PC-3 (cell line): ENCODE results near the gene LIMS1. TPM values are rescaled to one million over a fixed set of nuclear protein-coding genes. Genes with fewer than 3 reads are reported as not detected.
"Not testable (repeated sequence)": the region's sequence is repeated elsewhere in the genome, so short reads cannot be mapped to it uniquely, and the experiment has no call there.

Experiments used
- ATAC-seq: fragments of 200-7000 bp; cut with Tn5 transposase; 2 replicates; pipeline ENCODE4 v1.9.1; 2020; ENCODE audit warnings: mild to moderate bottlenecking, moderate library complexity
- BruUV-seq: library from RNA; stranded (reverse); fragments of 400-500 nt; replicated peaks from 2 replicates; lab custom pipeline; 2021; lab: Mats Ljungman, UMichigan
- CTCF ChIA-PET: fragments of 300-600 bp; sonication (Branson Sonifier 250); formaldehyde crosslinking; loops from one replicate; lab custom pipeline; 2022; ENCODE audit warnings: antibody characterized with exemption; lab: Charles Lee
- POLR2A ChIA-PET: fragments of 300-600 bp; sonication (Branson Sonifier 250); formaldehyde crosslinking; loops from one replicate; lab custom pipeline; 2022; ENCODE audit warnings: antibody characterized with exemption; ENCODE audit not compliant: unreplicated experiment; lab: Charles Lee
- DNase-seq: peaks from one replicate; pipeline ENCODE4 v3.0.0-alpha.2; 2015
- H2AFZ ChIP-seq: fragments of 300-600 bp; sonication (generic); 2 replicates; pipeline ENCODE4 v1.6.0; 2016; ENCODE audit warnings: antibody characterized with exemption, low read length
- H3F3A ChIP-seq: fragments of 300-600 bp; sonication (generic); one replicate; pipeline ENCODE4 v1.6.0; 2017; ENCODE audit warnings: antibody characterized with exemption, low read length, control low read depth, mild to moderate bottlenecking; ENCODE audit not compliant: unreplicated experiment
- H3K27ac ChIP-seq: fragments of 300-600 bp; sonication (generic); 2 replicates; pipeline ENCODE4 v1.5.1; 2016; ENCODE audit warnings: mild to moderate bottlenecking, low read length
- H3K27me3 ChIP-seq: fragments of 300-600 bp; sonication (generic); 2 replicates; pipeline ENCODE4 v1.6.1; 2016; ENCODE audit warnings: low read length, mixed read lengths
- H3K36me3 ChIP-seq: fragments of 300-600 bp; sonication (generic); 2 replicates; pipeline ENCODE4 v1.6.1; 2016; ENCODE audit warnings: low read depth, mixed run types, low read length, mixed read lengths
- H3K4me1 ChIP-seq: fragments of 300-600 bp; sonication (generic); 2 replicates; pipeline ENCODE4 v1.5.1; 2016; ENCODE audit warnings: low read length; ENCODE audit not compliant: insufficient read depth
- H3K4me2 ChIP-seq: fragments of 300-600 bp; sonication (generic); 2 replicates; pipeline ENCODE4 v1.6.0; 2016; ENCODE audit warnings: low read length
- H3K4me3 ChIP-seq: fragments of 300-600 bp; sonication (generic); 2 replicates; pipeline ENCODE4 v1.5.1; 2016; ENCODE audit warnings: mild to moderate bottlenecking, low read length, mixed read lengths
- H3K79me2 ChIP-seq: fragments of 300-600 bp; sonication (generic); 2 replicates; pipeline ENCODE4 v1.6.1; 2017; ENCODE audit warnings: low read length, mixed read lengths
- H3K9ac ChIP-seq: fragments of 300-600 bp; sonication (generic); 2 replicates; pipeline ENCODE4 v1.6.0; 2016; ENCODE audit warnings: mild to moderate bottlenecking, low read length
- H3K9me2 ChIP-seq: fragments of 300-600 bp; sonication (generic); replicated peaks from 2 replicates; pipeline ENCODE4 v1.6.1; 2016; ENCODE audit warnings: mixed run types, low read length, mixed read lengths
- H3K9me3 ChIP-seq: fragments of 300-600 bp; sonication (generic); 2 replicates; pipeline ENCODE4 v1.6.1; 2016; ENCODE audit warnings: low read length, mixed read lengths
- H4K20me1 ChIP-seq: fragments of 300-600 bp; sonication (generic); 2 replicates; pipeline ENCODE4 v1.6.1; 2016; ENCODE audit warnings: low read length, mixed read lengths
- EZH2 ChIP-seq: fragments of 300-600 bp; sonication (generic); IDR thresholded peaks from one replicate; pipeline ENCODE4 v1.6.1; 2017; ENCODE audit warnings: antibody characterized with exemption, mild to moderate bottlenecking, low read length; ENCODE audit not compliant: unreplicated experiment
- EZH2phosphoT487 ChIP-seq: fragments of 300-600 bp; sonication (generic); IDR thresholded peaks from 2 replicates; pipeline ENCODE4 v1.6.1; 2018; ENCODE audit warnings: mild to moderate bottlenecking, antibody characterized with exemption, low read length, borderline replicate concordance
- intact Hi-C: fragments of 100-400 bp; cut with micrococcal nuclease; formaldehyde crosslinking; loops from 2 replicates; pipeline ENCODE4 v1.9.0; 2023
- total RNA-seq: library from RNA; depleted of rRNA; stranded (reverse); fragments of >200 nt; gene quantifications from 2 replicates; pipeline ENCODE4 v1.2.3, GENCODE V29; 2014
- TF ChIP-seq, protein P1 (sequence below): fragments of 300-600 bp; sonication (generic); conservative IDR thresholded peaks from 2 replicates; pipeline ENCODE4 v1.5.1; 2017; ENCODE audit warnings: antibody characterized with exemption, low read depth, mild to moderate bottlenecking, low read length

Gene LIMS1
- total RNA-seq, 1 experiment from 2014 or later = 58.9 TPM

DNA sequence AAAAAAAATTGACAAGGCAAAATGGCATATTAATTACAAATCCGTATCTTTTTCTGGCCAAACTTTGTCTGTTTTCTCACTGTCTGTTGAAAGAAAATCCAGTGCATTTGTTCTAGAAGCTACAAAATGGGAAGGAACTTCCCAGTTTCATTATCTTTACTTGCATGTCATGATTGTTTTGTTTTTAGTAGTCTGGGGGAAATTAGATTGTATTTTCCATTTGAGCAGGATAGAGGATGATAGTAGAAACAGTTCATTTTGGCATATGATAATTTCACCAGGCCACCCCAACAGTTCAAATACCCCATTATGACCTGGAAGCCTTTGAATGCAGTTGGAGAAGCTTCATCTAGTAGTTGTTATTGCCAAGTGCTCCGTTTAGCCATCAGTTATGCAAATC lies 107.5 kb downstream of the LIMS1 start:
- H3K4me2 ChIP-seq = no peak overlapping the region
- intact Hi-C loops = no loop called here
- ChIA-PET POLR2A (no interaction called here), CTCF (no interaction called here)
- no peak overlapping the region for H3K9ac ChIP-seq
- no peaks in the 10 kb centered on the region for H3K27me3 ChIP-seq
- peaks cover under 1% of the 10 kb centered on the region; the same call in 1 of the 2 replicates for H4K20me1 ChIP-seq
- no peak overlapping the region for H2AFZ ChIP-seq
- BruUV-seq = no TSS peak
- H3K9me3 ChIP-seq = no peaks in the 10 kb centered on the region
- no peaks in the 10 kb centered on the region for H3F3A ChIP-seq
- DNase-seq = no peak
- no peak for ATAC-seq
- peaks cover 31% of the 10 kb centered on the region for H3K4me1 ChIP-seq
- no peaks in the 10 kb centered on the region for H3K9me2 ChIP-seq
- H3K79me2 ChIP-seq = peaks cover 20% of the 10 kb centered on the region; the same call in 1 of the 2 replicates
- no peak overlapping the region for H3K27ac ChIP-seq
- H3K4me3 ChIP-seq = no peak overlapping the region
- no peaks in the 10 kb centered on the region for H3K36me3 ChIP-seq
- TF ChIP-seq EZH2 (no peak), EZH2phosphoT487 (no peak)
- TF ChIP-seq, protein P1, sequence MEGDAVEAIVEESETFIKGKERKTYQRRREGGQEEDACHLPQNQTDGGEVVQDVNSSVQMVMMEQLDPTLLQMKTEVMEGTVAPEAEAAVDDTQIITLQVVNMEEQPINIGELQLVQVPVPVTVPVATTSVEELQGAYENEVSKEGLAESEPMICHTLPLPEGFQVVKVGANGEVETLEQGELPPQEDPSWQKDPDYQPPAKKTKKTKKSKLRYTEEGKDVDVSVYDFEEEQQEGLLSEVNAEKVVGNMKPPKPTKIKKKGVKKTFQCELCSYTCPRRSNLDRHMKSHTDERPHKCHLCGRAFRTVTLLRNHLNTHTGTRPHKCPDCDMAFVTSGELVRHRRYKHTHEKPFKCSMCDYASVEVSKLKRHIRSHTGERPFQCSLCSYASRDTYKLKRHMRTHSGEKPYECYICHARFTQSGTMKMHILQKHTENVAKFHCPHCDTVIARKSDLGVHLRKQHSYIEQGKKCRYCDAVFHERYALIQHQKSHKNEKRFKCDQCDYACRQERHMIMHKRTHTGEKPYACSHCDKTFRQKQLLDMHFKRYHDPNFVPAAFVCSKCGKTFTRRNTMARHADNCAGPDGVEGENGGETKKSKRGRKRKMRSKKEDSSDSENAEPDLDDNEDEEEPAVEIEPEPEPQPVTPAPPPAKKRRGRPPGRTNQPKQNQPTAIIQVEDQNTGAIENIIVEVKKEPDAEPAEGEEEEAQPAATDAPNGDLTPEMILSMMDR = no peak

DNA sequence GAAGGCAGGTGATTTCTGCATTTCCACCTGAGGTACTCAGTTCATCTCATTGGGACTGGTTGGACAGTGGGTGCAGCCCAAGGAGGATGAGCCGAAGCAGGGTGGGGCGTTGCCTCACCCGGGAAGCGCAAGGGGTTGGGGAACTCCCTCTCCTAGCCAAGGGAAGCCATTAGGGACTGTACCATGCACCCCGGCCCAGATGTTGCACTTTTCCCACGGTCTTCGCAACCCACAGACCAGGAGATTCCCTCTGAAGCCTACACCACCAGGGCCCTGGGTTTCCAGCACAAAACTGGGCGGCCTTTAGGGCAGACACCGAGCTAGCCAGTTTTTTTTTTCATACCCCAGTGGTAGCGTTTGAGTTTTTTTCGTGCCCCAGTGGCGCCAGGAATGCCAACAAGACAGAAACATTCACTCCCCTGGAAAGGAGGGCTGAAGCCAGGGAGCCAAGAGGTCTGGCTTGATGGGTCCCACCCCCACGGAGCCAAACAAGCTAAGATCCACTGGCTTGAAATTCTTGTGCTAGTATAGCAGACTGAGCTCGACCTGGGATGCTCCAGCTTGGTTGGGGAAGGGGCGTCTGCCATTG lies 109.1 kb downstream of the LIMS1 start:
- CTCF ChIA-PET = no interaction called here
- Histone ChIP-seq H3K9me2 (no peaks in the 10 kb centered on the region), H3K36me3 (no peaks in the 10 kb centered on the region), H2AFZ (no peak overlapping the region), H3K27me3 (no peaks in the 10 kb centered on the region), H3K27ac (no peak overlapping the region), H3F3A (no peaks in the 10 kb centered on the region), H3K4me1 (peaks cover 23% of the 10 kb centered on the region), H3K9ac (no peak overlapping the region), H3K79me2 (peaks cover 12% of the 10 kb centered on the region; the same call in 1 of the 2 replicates), H4K20me1 (no peaks in the 10 kb centered on the region), H3K9me3 (no peaks in the 10 kb centered on the region), H3K4me2 (no peak overlapping the region), H3K4me3 (no peak overlapping the region)
- no peak for ATAC-seq
- TF ChIP-seq, protein P1 = no peak
- TF ChIP-seq EZH2 (no peak), EZH2phosphoT487 (no peak)
- no TSS peak for BruUV-seq
- POLR2A ChIA-PET = no interaction called here
- no peak for DNase-seq
- intact Hi-C loops = no loop called here

DNA sequence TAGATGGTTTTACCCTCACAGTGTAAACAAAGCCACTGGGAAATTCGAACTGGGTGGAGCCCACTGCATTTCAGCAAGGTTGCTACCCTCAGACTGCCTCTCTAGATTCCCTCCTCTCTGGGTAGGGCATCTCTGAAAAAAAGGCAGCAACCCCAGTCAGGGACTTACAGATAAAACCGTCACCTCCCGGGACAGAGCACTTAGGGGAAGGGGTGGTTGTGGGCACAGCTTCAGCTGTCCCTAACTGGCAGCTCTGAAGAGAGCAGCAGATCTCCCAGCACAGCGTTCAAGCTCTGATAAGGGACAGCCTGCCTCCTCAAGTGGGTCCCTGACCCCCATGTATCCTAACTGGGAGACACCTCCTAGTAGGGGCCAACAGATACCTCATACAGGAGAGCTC lies 109.6 kb downstream of the LIMS1 start:
- intact Hi-C loops, H3K27ac ChIP-seq, BruUV-seq, H4K20me1 ChIP-seq, H3K9ac ChIP-seq, H3K27me3 ChIP-seq, H3K36me3 ChIP-seq, H2AFZ ChIP-seq, POLR2A ChIA-PET, CTCF ChIA-PET, H3F3A ChIP-seq, DNase-seq, H3K4me2 ChIP-seq, ATAC-seq, H3K4me3 ChIP-seq, H3K9me2 ChIP-seq, H3K9me3 ChIP-seq: not testable (repeated sequence)
- Histone ChIP-seq H3K79me2 (peaks cover 10% of the 10 kb centered on the region; the same call in 1 of the 2 replicates), H3K4me1 (peaks cover 23% of the 10 kb centered on the region)

DNA sequence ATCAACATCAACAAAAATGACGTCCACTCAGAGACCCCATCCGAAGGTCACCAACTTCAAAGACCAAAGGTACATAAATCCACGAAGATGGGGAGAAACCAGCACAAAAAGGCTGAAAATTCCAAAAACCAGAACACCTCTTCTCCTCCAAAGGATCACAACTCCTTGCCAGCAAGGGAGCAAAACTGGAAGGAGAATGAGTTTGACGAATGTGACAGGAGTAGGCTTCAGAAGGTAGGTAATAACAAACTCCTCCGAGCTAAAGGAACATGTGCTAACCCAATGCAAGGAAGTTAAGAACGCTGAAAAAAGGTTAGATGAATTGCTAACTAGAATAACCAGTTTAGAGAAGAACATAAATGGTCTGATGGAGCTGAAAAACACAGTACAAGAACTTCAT lies 110.2 kb downstream of the LIMS1 start:
- POLR2A ChIA-PET, H3K9me3 ChIP-seq, H4K20me1 ChIP-seq, H3K4me2 ChIP-seq, H3K79me2 ChIP-seq, H3K4me3 ChIP-seq, DNase-seq, CTCF ChIA-PET, intact Hi-C loops, BruUV-seq, H3K27me3 ChIP-seq, H3K27ac ChIP-seq, H3K9ac ChIP-seq, H2AFZ ChIP-seq, H3K9me2 ChIP-seq, H3F3A ChIP-seq, H3K36me3 ChIP-seq, ATAC-seq: not testable (repeated sequence)
- H3K4me1 ChIP-seq = peaks cover 18% of the 10 kb centered on the region

DNA sequence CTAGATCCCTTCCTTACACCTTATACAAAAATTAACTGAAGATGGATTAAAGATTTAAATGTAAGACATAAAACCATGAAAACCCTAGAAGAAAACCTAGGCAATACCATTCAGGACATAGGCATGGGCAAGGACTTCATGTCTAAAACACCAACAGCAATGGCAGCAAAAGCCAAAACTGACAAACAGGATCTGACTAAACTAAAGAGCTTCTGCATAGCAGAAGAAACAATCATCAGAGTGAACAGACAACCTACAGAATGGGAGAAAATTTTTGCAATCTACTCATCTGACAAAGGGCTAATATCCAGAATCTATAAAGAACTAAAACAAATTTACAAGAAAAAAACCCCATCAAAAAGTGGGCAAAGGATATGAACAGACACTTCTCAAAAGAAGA lies 114.5 kb downstream of the LIMS1 start:
- not testable (repeated sequence) for H3K79me2 ChIP-seq, DNase-seq, H3K27ac ChIP-seq

More for the DNA sequence above, 114.5 kb downstream of the LIMS1 start:
- H3K27me3 ChIP-seq, intact Hi-C loops, H3K4me1 ChIP-seq, H3K9ac ChIP-seq, H3K9me3 ChIP-seq, H2AFZ ChIP-seq, BruUV-seq, ATAC-seq, H3K4me2 ChIP-seq, POLR2A ChIA-PET, CTCF ChIA-PET, H3K4me3 ChIP-seq, H3K9me2 ChIP-seq, H3K36me3 ChIP-seq, H3F3A ChIP-seq, H4K20me1 ChIP-seq: not testable (repeated sequence)
